NCI-H2029 treated with DMSO at 0.1 percent for 48 hours (cell line): ENCODE results near the gene KCTD12.
"Not testable (repeated sequence)": the region's sequence is repeated elsewhere in the genome, so short reads cannot be mapped to it uniquely, and the experiment has no call there.

ENCODE experiments used
- DNase-seq: peaks from one replicate; lab custom pipeline; 2025; lab: John Stamatoyannopoulos, UW

The KCTD12 gene

GRCh38 chr13:76886292-76887075 is at the start of gene KCTD12:
KCTD12 (minus strand) TSS chr13:76886405; CDS start chr13:76886148, 257 bp downstream.
- no peak for DNase-seq

GRCh38 chr13:76934671-76935070 is 48.5 kb upstream of the KCTD12 start:
- no peak for DNase-seq

GRCh38 chr13:76932076-76932475 is 45.9 kb upstream of the KCTD12 start:
- DNase-seq = no peak

GRCh38 chr13:76929851-76930374 is 43.7 kb upstream of the KCTD12 start:
- no peak for DNase-seq

- DNase-seq = no peak
These were observed 43.1 kb upstream of the KCTD12 start for GRCh38 chr13:76929320-76929719.

GRCh38 chr13:76928456-76928855 is 42.3 kb upstream of the KCTD12 start:
- DNase-seq = no peak

- no peak for DNase-seq
These were observed 41.8 kb upstream of the KCTD12 start for GRCh38 chr13:76927955-76928354.

GRCh38 chr13:76925115-76925514 is 38.9 kb upstream of the KCTD12 start:
- no peak for DNase-seq

GRCh38 chr13:76921516-76921915 is 35.3 kb upstream of the KCTD12 start:
- DNase-seq = no peak

- DNase-seq = not testable (repeated sequence)
These were observed 31.7 kb upstream of the KCTD12 start for GRCh38 chr13:76917755-76918481.

- DNase-seq = no peak
These were observed 30.9 kb upstream of the KCTD12 start for GRCh38 chr13:76917095-76917494.

GRCh38 chr13:76913898-76914297 is 27.7 kb upstream of the KCTD12 start:
- DNase-seq = no peak

- no peak for DNase-seq
These were observed 26.3 kb upstream of the KCTD12 start for GRCh38 chr13:76912476-76912875.

- DNase-seq = no peak
These were observed 18.3 kb upstream of the KCTD12 start for GRCh38 chr13:76904507-76904906.

- DNase-seq = peak; percentile 32
These were observed 17.4 kb upstream of the KCTD12 start for GRCh38 chr13:76903544-76904162.

GRCh38 chr13:76899066-76899465 is 12.9 kb upstream of the KCTD12 start:
- DNase-seq = not testable (repeated sequence)

GRCh38 chr13:76897171-76897570 is 11.0 kb upstream of the KCTD12 start:
- DNase-seq = not testable (repeated sequence)

- no peak for DNase-seq
These were observed 8.4 kb upstream of the KCTD12 start for GRCh38 chr13:76894401-76895110.

GRCh38 chr13:76892488-76892887 is 6.3 kb upstream of the KCTD12 start:
- no peak for DNase-seq

GRCh38 chr13:76890021-76890420 is 3.8 kb upstream of the KCTD12 start:
- DNase-seq = no peak

GRCh38 chr13:76889254-76889653 is 3.0 kb upstream of the KCTD12 start:
- no peak for DNase-seq

- DNase-seq = no peak
These were observed 2.2 kb upstream of the KCTD12 start for GRCh38 chr13:76888421-76888820.
